Measurements from ENCODE around the gene BCKDHA.

DNA sequence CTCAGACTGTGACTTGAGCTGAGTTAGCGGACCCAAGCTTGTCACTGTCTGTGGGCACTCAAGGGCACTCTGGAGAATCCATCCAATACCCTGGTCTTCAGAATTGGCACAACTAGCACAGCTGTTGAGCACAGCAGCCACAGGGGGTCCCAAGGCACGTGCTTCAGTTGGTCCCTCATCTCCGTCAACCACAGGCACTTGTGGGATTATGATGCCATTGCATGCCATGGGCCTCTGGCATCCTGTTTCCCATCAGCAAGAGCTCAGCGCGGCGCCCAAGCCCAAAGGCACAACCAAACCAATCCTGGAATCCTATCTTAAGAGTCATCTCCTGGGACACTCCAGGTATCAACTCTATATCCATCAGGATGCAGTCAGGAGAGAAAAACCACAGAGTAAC is 33.3 kb downstream of the BCKDHA start:
- TF ChIP-seq, protein P1, sequence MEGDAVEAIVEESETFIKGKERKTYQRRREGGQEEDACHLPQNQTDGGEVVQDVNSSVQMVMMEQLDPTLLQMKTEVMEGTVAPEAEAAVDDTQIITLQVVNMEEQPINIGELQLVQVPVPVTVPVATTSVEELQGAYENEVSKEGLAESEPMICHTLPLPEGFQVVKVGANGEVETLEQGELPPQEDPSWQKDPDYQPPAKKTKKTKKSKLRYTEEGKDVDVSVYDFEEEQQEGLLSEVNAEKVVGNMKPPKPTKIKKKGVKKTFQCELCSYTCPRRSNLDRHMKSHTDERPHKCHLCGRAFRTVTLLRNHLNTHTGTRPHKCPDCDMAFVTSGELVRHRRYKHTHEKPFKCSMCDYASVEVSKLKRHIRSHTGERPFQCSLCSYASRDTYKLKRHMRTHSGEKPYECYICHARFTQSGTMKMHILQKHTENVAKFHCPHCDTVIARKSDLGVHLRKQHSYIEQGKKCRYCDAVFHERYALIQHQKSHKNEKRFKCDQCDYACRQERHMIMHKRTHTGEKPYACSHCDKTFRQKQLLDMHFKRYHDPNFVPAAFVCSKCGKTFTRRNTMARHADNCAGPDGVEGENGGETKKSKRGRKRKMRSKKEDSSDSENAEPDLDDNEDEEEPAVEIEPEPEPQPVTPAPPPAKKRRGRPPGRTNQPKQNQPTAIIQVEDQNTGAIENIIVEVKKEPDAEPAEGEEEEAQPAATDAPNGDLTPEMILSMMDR (IDR thresholded peaks at IDR 0.05; ENCODE audit: borderline replicate concordance, extremely low read depth, low read length, poor library complexity, severe bottlenecking), result no peak
- no peak for TF ChIP-seq EZH2 (IDR thresholded peaks at IDR 0.05; ENCODE audit: borderline replicate concordance, low read depth, low read length, severe bottlenecking)
